Vagina (tissue), 2 donors: ENCODE measurements around the gene RTP5.

Experiments used
- POLR2A ChIP-seq, 2 donors: fragments of 450-650 bp; IDR thresholded peaks; one replicate each; pipeline ENCODE4 v1.6.1; 2017; ENCODE audit warnings: antibody characterized with exemption in 2 of 2, mild to moderate bottlenecking in 2 of 2, moderate library complexity in 2 of 2
- POLR2AphosphoS5 ChIP-seq, 2 donors: sonication (generic); formaldehyde crosslinking; IDR thresholded peaks; one replicate each; pipeline ENCODE4 v1.9.0; 2017; ENCODE audit warnings: antibody characterized with exemption in 2 of 2, mild to moderate bottlenecking in 2 of 2, low read depth in 1 of 2; ENCODE audit not compliant: insufficient read depth in 1 of 2

DNA sequence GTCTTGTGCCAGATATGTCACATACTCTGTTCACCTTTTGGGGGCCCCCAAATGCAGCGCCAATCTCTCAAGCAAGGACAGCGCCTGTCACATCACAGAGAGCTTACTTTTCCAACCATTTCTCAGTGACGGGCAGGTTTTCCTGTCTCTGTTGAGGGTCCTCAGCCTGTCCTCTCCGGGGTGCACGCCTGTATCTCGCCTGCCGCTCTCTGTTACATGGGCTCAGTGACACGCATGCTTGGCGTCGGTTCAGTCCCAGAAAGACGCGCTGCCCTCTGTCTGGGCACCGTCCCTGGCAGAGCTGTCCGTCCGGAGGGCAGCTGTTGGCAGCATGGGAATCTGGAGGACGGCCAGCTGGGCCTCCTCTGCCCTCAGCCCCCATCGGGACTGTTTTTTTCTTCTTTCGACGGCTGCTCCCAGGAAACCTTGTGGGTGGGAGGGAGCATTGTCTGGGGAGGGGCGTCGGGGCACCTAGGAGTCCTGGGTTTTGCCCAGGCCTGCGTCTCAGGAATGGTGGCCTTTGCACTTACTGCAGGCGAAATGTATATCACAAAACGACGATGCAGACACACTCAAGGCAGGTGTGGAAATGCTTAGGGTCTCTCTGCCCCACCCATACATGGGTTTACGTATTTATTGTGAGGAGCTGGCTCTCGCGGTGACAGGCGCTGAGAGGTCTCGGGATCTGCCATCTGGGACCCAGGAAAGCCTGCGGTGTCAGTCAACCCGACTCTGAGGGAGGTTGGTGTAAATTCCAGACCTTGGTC lies 30.9 kb downstream of the RTP5 start:
- no peak for TF ChIP-seq POLR2A (IDR thresholded peaks at IDR 0.05)
- TF ChIP-seq POLR2AphosphoS5 (IDR thresholded peaks at IDR 0.05; ENCODE audit: insufficient read depth in 1 of 2, low read depth in 1 of 2), result no peak
